Measurements from ENCODE around the gene RBFOX2. TPM values are rescaled to one million over a fixed set of nuclear protein-coding genes. Genes with fewer than 3 reads are reported as not detected.

RBFOX2 gene
- total and polyA plus RNA-seq, 10 of the 15 experiments (the other 5 are each of a cell fraction or from before 2014, with no cell fraction given): 0.01 to 2.7 (median 0.17) TPM; not detected in 4

DNA sequence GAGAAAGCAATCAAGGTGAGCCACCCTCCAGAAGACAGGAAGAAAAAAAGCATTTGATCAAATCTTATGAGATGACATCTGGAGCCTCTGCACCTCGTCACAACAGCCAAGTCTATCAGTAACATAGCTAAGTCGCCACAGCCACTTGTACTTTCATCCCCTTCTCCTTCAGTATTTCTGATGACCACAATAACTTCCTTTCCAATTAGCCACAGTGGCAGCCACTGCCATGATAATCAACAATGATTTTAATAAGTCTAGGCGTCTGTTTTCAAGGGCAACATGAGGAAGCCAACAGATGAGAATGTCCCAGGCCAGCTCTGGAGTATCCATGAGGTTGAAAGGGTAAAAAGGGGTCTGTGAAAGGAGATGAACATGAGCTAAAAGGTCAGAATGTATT lies 29.9 kb downstream of the RBFOX2 start:
- Histone ChIP-seq H3K4me1 (ENCODE audit: control insufficient read depth, insufficient read depth, low read length) (no peaks in the 10 kb centered on the region), H2AFZ (ENCODE audit: control insufficient read depth, low read depth, low read length) (no peak overlapping the region), H3K27me3 (replicated peaks in 1 of 2; ENCODE audit: control insufficient read depth in 2 of 2, insufficient read depth in 2 of 2, low read length in 1 of 2) (no peaks in the 10 kb centered on the region; a peak in 1 of 4 replicates), H3K27ac (ENCODE audit: control insufficient read depth, insufficient read depth) (no peak overlapping the region), H3K4me3 (no peak overlapping the region), H3K9ac (ENCODE audit: control insufficient read depth, insufficient read depth, low read length) (no peak overlapping the region), H3K4me2 (ENCODE audit: control insufficient read depth, insufficient read depth) (no peak overlapping the region), H3K9me3 (replicated peaks; ENCODE audit: control insufficient read depth, insufficient read depth, low read length) (no peaks in the 10 kb centered on the region), H3K79me2 (ENCODE audit: control insufficient read depth, insufficient read depth, low read length) (no peaks in the 10 kb centered on the region), H3K36me3 (ENCODE audit: control insufficient read depth in 2 of 2, insufficient read depth in 2 of 2, low read length in 1 of 2) (no peaks in the 10 kb centered on the region), H4K20me1 (ENCODE audit: control insufficient read depth, insufficient read depth) (no peaks in the 10 kb centered on the region)
- no peak for FAIRE-seq
- 10% methylated on average over 3 of the region's 3 CpGs for WGBS (ENCODE audit: insufficient coverage, insufficient replicate concordance, low lambda C conversion rate, missing lambda C conversion rate)
- DNase-seq (ENCODE audit: low read depth, low spot score): no peak
- in situ Hi-C loops (cut with MboI): no loop called here
- ChIA-PET POLR2A (no interaction called here), CTCF (interaction anchor here (2.9 kb wide), 1 partner anchor 67 kb away, joined by 11 read pairs; no protein-coding TSS in a partner anchor), RAD21 (ENCODE audit: unreplicated experiment) (interaction anchor here (1.0 kb wide), 1 partner anchor 63 kb away, joined by 3 read pairs; no protein-coding TSS in a partner anchor), SMC1A (ENCODE audit: uncharacterized antibody, unreplicated experiment) (interaction anchor here (0.6 to 0.9 kb wide), 2 partner anchors 26 to 221 kb away, joined by 3 read pairs; no protein-coding TSS in a partner anchor)
- intact Hi-C loops (cut with micrococcal nuclease; ENCODE audit: unreplicated experiment): no loop called here
- no peak for ATAC-seq
- TF ChIP-seq, protein P1, sequence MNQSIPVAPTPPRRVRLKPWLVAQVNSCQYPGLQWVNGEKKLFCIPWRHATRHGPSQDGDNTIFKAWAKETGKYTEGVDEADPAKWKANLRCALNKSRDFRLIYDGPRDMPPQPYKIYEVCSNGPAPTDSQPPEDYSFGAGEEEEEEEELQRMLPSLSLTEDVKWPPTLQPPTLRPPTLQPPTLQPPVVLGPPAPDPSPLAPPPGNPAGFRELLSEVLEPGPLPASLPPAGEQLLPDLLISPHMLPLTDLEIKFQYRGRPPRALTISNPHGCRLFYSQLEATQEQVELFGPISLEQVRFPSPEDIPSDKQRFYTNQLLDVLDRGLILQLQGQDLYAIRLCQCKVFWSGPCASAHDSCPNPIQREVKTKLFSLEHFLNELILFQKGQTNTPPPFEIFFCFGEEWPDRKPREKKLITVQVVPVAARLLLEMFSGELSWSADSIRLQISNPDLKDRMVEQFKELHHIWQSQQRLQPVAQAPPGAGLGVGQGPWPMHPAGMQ (IDR thresholded peaks at IDR 0.05; ENCODE audit: borderline replicate concordance): no peak
- TF ChIP-seq RUNX3 (IDR thresholded peaks at IDR 0.05; ENCODE audit: low read length) (no peak), NR2C2 (IDR thresholded peaks at IDR 0.05; ENCODE audit: borderline replicate concordance, control insufficient read depth, insufficient read length, low read depth) (no peak), CREM (IDR thresholded peaks at IDR 0.05; ENCODE audit: low read depth) (no peak), MEF2B (IDR thresholded peaks at IDR 0.05; ENCODE audit: partially characterized antibody, poor library complexity, severe bottlenecking) (no peak), POU2F2 (IDR thresholded peaks at IDR 0.05; ENCODE audit: borderline replicate concordance, low read depth, low read length) (no peak), TCF3 (IDR thresholded peaks at IDR 0.05; ENCODE audit: borderline replicate concordance, insufficient read depth, low read depth, low read length) (no peak), MYC (IDR thresholded peaks at IDR 0.05; ENCODE audit: insufficient read depth, insufficient read length, insufficient replicate concordance, low read length, severe bottlenecking) (no peak), BCL11A (IDR thresholded peaks at IDR 0.05; ENCODE audit: low read depth, low read length) (no peak)
- BruUV-seq (replicated peaks): no TSS peak

Data from GM12878 (cell line).